Endothelial cell of umbilical vein (primary cell): Measurements from ENCODE around the gene CIB4. TPM values are rescaled to one million over a fixed set of nuclear protein-coding genes. Genes with fewer than 3 reads are reported as not detected.

Experiments used
- BruUV-seq: library from RNA; stranded (reverse); fragments of 400-500 nt; replicated peaks from 2 replicates; lab custom pipeline; 2021; lab: Mats Ljungman, UMichigan
- CTCF ChIA-PET: fragments of 300-600, 350-600 bp; sonication (Branson Sonifier 250); formaldehyde crosslinking; loops from one replicate; lab custom pipeline; 2021; ENCODE audit warnings: antibody characterized with exemption, inconsistent platforms; lab: Charles Lee
- POLR2A ChIA-PET: fragments of 300-600, 350-600 bp; sonication (Branson Sonifier 250); formaldehyde crosslinking; loops from one replicate; lab custom pipeline; 2021; ENCODE audit warnings: antibody characterized with exemption, inconsistent platforms; lab: Charles Lee
- DNase-seq: peaks from one replicate; pipeline ENCODE4 v3.0.0-alpha.2; 2011; ENCODE audit warnings: low read depth, low spot score
- FAIRE-seq: peaks from 2 replicates; lab custom pipeline; 2011; peaks lifted over from hg19 to GRCh38; lab: Jason Lieb, UNC
- H2AFZ ChIP-seq: 2 replicates; pipeline ENCODE4 v1.6.0; 2012; ENCODE audit warnings: low read depth, low read length, control low read depth, inconsistent platforms
- H3K27ac ChIP-seq: 2 replicates; pipeline ENCODE4 v1.5.1; 2011; ENCODE audit warnings: low read depth, mild to moderate bottlenecking, control low read depth, low read length, moderate library complexity; ENCODE audit not compliant: insufficient read depth
- H3K27me3 ChIP-seq, 2 experiments: 2 replicates each; pipeline versions ENCODE4 v1.6.0 to v1.6.1; 2011; ENCODE audit warnings: low read length in 2 of 2, mixed read lengths in 1 of 2; ENCODE audit not compliant: control insufficient read depth in 2 of 2, insufficient read depth in 2 of 2
- H3K36me3 ChIP-seq, 2 experiments: 2 replicates in 1 of 2; 3 replicates in 1 of 2; pipeline ENCODE4 v1.5.1; 2011; ENCODE audit warnings: low read length in 2 of 2, mild to moderate bottlenecking in 1 of 2, moderate library complexity in 1 of 2; ENCODE audit not compliant: control insufficient read depth in 2 of 2, insufficient read depth in 2 of 2; ENCODE audit errors: extremely low read depth in 1 of 2
- H3K4me1 ChIP-seq: 3 replicates; pipeline ENCODE4 v1.5.1; 2011; ENCODE audit warnings: mild to moderate bottlenecking, low read length; ENCODE audit not compliant: control insufficient read depth, insufficient read depth; ENCODE audit errors: extremely low read depth
- H3K4me2 ChIP-seq: 2 replicates; pipeline ENCODE4 v1.6.1; 2011; ENCODE audit warnings: low read length, control low read depth, mixed read lengths; ENCODE audit not compliant: insufficient read depth
- H3K4me3 ChIP-seq, 3 experiments: fragments of 200-600 bp in 1 of 3; sonication (generic), shearing (Covaris generic) in 1 of 3; replicated peaks in 1 of 3; 2 replicates each; pipeline ENCODE4 v1.5.1; 2011 to 2016; ENCODE audit warnings: control low read depth in 3 of 3, low read length in 3 of 3, mild to moderate bottlenecking in 2 of 3, inconsistent platforms in 1 of 3, low read depth in 1 of 3, moderate library complexity in 1 of 3; ENCODE audit not compliant: insufficient read depth in 1 of 3
- H3K79me2 ChIP-seq: 2 replicates; pipeline ENCODE4 v1.6.0; 2012; ENCODE audit warnings: low read length, inconsistent platforms; ENCODE audit not compliant: control insufficient read depth, insufficient read depth
- H3K9ac ChIP-seq: replicated peaks from 2 replicates; pipeline ENCODE3; 2011; ENCODE audit warnings: low read length, control low read depth; ENCODE audit not compliant: insufficient read depth; ENCODE audit errors: extremely low read depth
- H3K9me1 ChIP-seq: replicated peaks from 3 replicates; pipeline ENCODE4 v1.6.0; 2011; ENCODE audit warnings: mild to moderate bottlenecking, low read length; ENCODE audit not compliant: control insufficient read depth, insufficient read depth; ENCODE audit errors: extremely low read depth
- H3K9me3 ChIP-seq: replicated peaks from 2 replicates; pipeline ENCODE4 v1.5.1; 2012; ENCODE audit warnings: low read length, inconsistent platforms; ENCODE audit not compliant: control insufficient read depth, insufficient read depth
- H4K20me1 ChIP-seq: replicated peaks from 2 replicates; pipeline ENCODE3; 2011; ENCODE audit warnings: mild to moderate bottlenecking, low read length; ENCODE audit not compliant: control insufficient read depth, insufficient read depth; ENCODE audit errors: extremely low read depth
- EZH2 ChIP-seq: IDR thresholded peaks from 2 replicates; pipeline ENCODE4 v1.6.1; 2012; ENCODE audit warnings: borderline replicate concordance, low read depth, mild to moderate bottlenecking, moderate library complexity, low read length, inconsistent platforms; ENCODE audit not compliant: severe bottlenecking
- FOS ChIP-seq: IDR thresholded peaks from 2 replicates; pipeline ENCODE4 v1.6.1; 2011; ENCODE audit warnings: mild to moderate bottlenecking, low read length, moderate library complexity, borderline replicate concordance; ENCODE audit not compliant: insufficient read depth
- GATA2 ChIP-seq: IDR thresholded peaks from 2 replicates; pipeline ENCODE4 v1.7.0; 2011; ENCODE audit warnings: low read depth, mild to moderate bottlenecking, moderate library complexity, mixed read lengths, low read length; ENCODE audit not compliant: insufficient read length, insufficient read depth
- JUN ChIP-seq: IDR thresholded peaks from 2 replicates; pipeline ENCODE4 v1.6.1; 2011; ENCODE audit warnings: borderline replicate concordance, low read depth; ENCODE audit not compliant: insufficient read length, insufficient read depth
- MYC ChIP-seq: IDR thresholded peaks from one replicate; pipeline ENCODE4 v1.6.1; 2011; ENCODE audit warnings: mild to moderate bottlenecking, low read depth, low read length
- POLR2A ChIP-seq: IDR thresholded peaks from 2 replicates; pipeline ENCODE4 v1.6.1; 2012; ENCODE audit warnings: low read depth, mild to moderate bottlenecking, control low read depth, low read length
- POLR2AphosphoS5 ChIP-seq: IDR thresholded peaks from 2 replicates; pipeline ENCODE4 v1.6.1; 2012; ENCODE audit warnings: low read depth, mild to moderate bottlenecking, control low read depth, low read length, moderate library complexity; ENCODE audit not compliant: insufficient read depth
- dilution Hi-C: fragments of 300-500 bp; cut with MboI; formaldehyde crosslinking; loops from one replicate; pipeline ENCODE4 v1.15.0; 2019; ENCODE audit warnings: low sequenced_read_pairs; ENCODE audit not compliant: extremely low pct_ligation_motif_present
- intact Hi-C: fragments of 100-400 bp; cut with micrococcal nuclease; formaldehyde crosslinking; loops from one replicate; pipeline ENCODE4 v1.10.0; 2022
- polyA plus RNA-seq, 4 experiments: library from polyadenylated mRNA; depleted of rRNA in 3 of 4; stranded (reverse) in 3 of 4; unstranded in 1 of 4; fragments of >200 nt; gene quantifications; 2 replicates each; pipeline versions ENCODE4 v1.2.1 to v1.2.3, GENCODE V29; 2011 to 2012; ENCODE audit warnings: missing spikeins in 1 of 4
- total RNA-seq: library from RNA; stranded (reverse); gene quantifications from 2 replicates; pipeline ENCODE4 v1.2.3, GENCODE V29; 2021
- TF ChIP-seq, protein P1 (sequence below), 2 donors: IDR thresholded peaks; 1 replicate in 1 of 2; 2 replicates in 1 of 2; pipeline ENCODE4 v1.5.1; 2011; ENCODE audit warnings: low read length in 2 of 2, mild to moderate bottlenecking in 2 of 2, moderate library complexity in 2 of 2, control low read depth in 1 of 2, inconsistent platforms in 1 of 2, low read depth in 1 of 2; ENCODE audit not compliant: insufficient read depth in 1 of 2; ENCODE audit errors: extremely low read depth in 1 of 2
- TF ChIP-seq, protein P2 (sequence below): IDR thresholded peaks from 2 replicates; pipeline ENCODE4 v1.6.1; 2011; ENCODE audit not compliant: insufficient read depth, insufficient read length

The CIB4 gene
- total and polyA plus RNA-seq, 2 donors (not counting 3 experiments of a cell fraction or from before 2014, with no cell fraction given): not detected

DNA sequence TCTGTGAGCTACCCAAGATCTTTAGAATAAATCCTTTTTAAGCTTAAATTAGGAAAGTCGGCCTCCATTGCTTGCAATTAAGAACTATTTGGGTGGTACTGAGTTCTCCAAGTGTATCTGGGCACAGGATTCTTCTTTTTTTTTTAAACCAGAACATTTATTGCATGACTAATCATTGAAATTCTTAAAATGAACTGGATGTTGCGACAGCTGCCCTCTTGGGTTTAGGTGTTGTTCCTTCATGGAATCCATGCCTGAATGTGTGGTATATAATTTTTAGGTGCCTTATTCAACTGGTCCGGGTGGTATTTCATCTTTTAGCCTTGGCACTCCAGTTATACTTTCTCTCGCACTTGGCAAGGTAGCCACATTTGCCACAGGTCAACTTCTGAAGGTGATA, 36.9 kb upstream of the CIB4 start:
- BruUV-seq: no TSS peak

More for the DNA sequence above, 36.9 kb upstream of the CIB4 start:
- TF ChIP-seq POLR2A (no peak), MYC (no peak), JUN (no peak), GATA2 (no peak), FOS (no peak), POLR2AphosphoS5 (no peak), EZH2 (no peak)
- TF ChIP-seq, protein P1, sequence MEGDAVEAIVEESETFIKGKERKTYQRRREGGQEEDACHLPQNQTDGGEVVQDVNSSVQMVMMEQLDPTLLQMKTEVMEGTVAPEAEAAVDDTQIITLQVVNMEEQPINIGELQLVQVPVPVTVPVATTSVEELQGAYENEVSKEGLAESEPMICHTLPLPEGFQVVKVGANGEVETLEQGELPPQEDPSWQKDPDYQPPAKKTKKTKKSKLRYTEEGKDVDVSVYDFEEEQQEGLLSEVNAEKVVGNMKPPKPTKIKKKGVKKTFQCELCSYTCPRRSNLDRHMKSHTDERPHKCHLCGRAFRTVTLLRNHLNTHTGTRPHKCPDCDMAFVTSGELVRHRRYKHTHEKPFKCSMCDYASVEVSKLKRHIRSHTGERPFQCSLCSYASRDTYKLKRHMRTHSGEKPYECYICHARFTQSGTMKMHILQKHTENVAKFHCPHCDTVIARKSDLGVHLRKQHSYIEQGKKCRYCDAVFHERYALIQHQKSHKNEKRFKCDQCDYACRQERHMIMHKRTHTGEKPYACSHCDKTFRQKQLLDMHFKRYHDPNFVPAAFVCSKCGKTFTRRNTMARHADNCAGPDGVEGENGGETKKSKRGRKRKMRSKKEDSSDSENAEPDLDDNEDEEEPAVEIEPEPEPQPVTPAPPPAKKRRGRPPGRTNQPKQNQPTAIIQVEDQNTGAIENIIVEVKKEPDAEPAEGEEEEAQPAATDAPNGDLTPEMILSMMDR (IDR thresholded peaks at IDR 0.05; ENCODE audit: extremely low read depth in 1 of 2, insufficient read depth in 1 of 2, low read depth in 1 of 2, low read length in 2 of 2): no peak
- TF ChIP-seq, protein P2, sequence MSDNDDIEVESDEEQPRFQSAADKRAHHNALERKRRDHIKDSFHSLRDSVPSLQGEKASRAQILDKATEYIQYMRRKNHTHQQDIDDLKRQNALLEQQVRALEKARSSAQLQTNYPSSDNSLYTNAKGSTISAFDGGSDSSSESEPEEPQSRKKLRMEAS: no peak
- no peaks in the 10 kb centered on the region for H3K36me3 ChIP-seq
- H3K4me1 ChIP-seq: no peaks in the 10 kb centered on the region
- dilution Hi-C loops: no loop called here
- peaks cover 3 to 14% of the 10 kb centered on the region in 2 experiments for H3K27me3 ChIP-seq
- no peak for FAIRE-seq
- H3K4me3 ChIP-seq: no peak overlapping the region
- H3K79me2 ChIP-seq: no peaks in the 10 kb centered on the region
- no peaks in the 10 kb centered on the region for H4K20me1 ChIP-seq
- no peaks in the 10 kb centered on the region for H3K9me3 ChIP-seq
- intact Hi-C loops: no loop called here
- H3K27ac ChIP-seq: no peak overlapping the region
- POLR2A ChIA-PET: no interaction called here
- CTCF ChIA-PET: interaction anchor here (1.0 kb wide), 1 partner anchor 18 kb away, joined by 5 read pairs; no protein-coding TSS in a partner anchor
- no peak for DNase-seq
- H3K4me2 ChIP-seq: no peak overlapping the region
- no peak overlapping the region for H3K9ac ChIP-seq
- no peak overlapping the region for H2AFZ ChIP-seq
- no peaks in the 10 kb centered on the region for H3K9me1 ChIP-seq
